Upper lobe of left lung (tissue), 6 donors: ENCODE measurements around the gene EMC10. TPM values are rescaled to one million over a fixed set of nuclear protein-coding genes. Genes with fewer than 3 reads are reported as not detected.

ENCODE experiments used
- ATAC-seq, 2 donors: fragments of 200-7000 bp; cut with Tn5 transposase; one replicate each; pipeline ENCODE4 v1.9.1; 2022; ENCODE audit warnings: mild to moderate bottlenecking in 2 of 2, moderate library complexity in 2 of 2; ENCODE audit not compliant: low FRiP score in 2 of 2
- DNase-seq, 2 donors: peaks; one replicate each; pipeline ENCODE4 v3.0.0-alpha.2; 2019 to 2020
- H3K27ac ChIP-seq, 4 donors: fragments of 200-600 bp; sonication (generic); one replicate each; pipeline ENCODE4 v1.5.1; 2016 to 2019
- H3K27me3 ChIP-seq, 4 donors: fragments of 200-600 bp; sonication (generic); one replicate each; pipeline ENCODE4 v1.5.1; 2017 to 2019
- H3K36me3 ChIP-seq, 4 donors: fragments of 200-600 bp; sonication (generic); one replicate each; pipeline ENCODE4 v1.5.1; 2016 to 2019
- H3K4me1 ChIP-seq, 4 donors: fragments of 200-600 bp; sonication (generic); one replicate each; pipeline ENCODE4 v1.5.1; 2018 to 2019
- H3K4me3 ChIP-seq, 4 donors: fragments of 200-600 bp; sonication (generic); one replicate each; pipeline ENCODE4 v1.5.1; 2017 to 2019; ENCODE audit warnings: mild to moderate bottlenecking in 2 of 4, moderate library complexity in 1 of 4
- H3K9me3 ChIP-seq, 4 donors: fragments of 200-600 bp; sonication (generic); one replicate each; pipeline ENCODE4 v1.5.1; 2018 to 2019
- EP300 ChIP-seq, 4 donors: sonication (generic); formaldehyde crosslinking; IDR thresholded peaks; one replicate each; pipeline ENCODE4 v1.5.1; 2017; ENCODE audit warnings: antibody characterized with exemption in 4 of 4, control low read depth in 2 of 4
- POLR2A ChIP-seq, 4 donors: fragments of 450-650 bp; IDR thresholded peaks; one replicate each; pipeline ENCODE4 v1.5.1; 2016 to 2017; ENCODE audit warnings: antibody characterized with exemption in 4 of 4, mild to moderate bottlenecking in 2 of 4
- POLR2AphosphoS5 ChIP-seq, 2 donors: sonication (generic); formaldehyde crosslinking; IDR thresholded peaks; one replicate each; pipeline ENCODE4 v1.5.1; 2017; ENCODE audit warnings: antibody characterized with exemption in 2 of 2
- WGBS, 2 donors: methylation state at CpG; one replicate each; pipeline ENCODE4 v1.1.5; 2017 to 2018; 5-methylcytosine and 5-hydroxymethylcytosine counted together
- total RNA-seq, 6 donors: library from RNA; depleted of rRNA in 4 of 6; stranded (reverse); fragments of >200 nt in 4 of 6; gene quantifications; one replicate each; pipeline versions ENCODE4 v1.1.0 to v1.2.1, GENCODE V29; 2016 to 2021
- TF ChIP-seq, protein P1 (sequence below), 6 experiments: fragments of 450-650 bp in 4 of 6; fragments of 200-600 bp in 2 of 6; sonication (generic) in 2 of 6; IDR thresholded peaks; one replicate each; pipeline ENCODE4 v1.5.1; 2016 to 2019; ENCODE audit warnings: antibody characterized with exemption in 6 of 6
- donor health status: DM: no; HTN: no; CAD: no; lungs with moderate emphysema.
- donor health status: DM: no; HTN: yes; CAD: no; lungs with severe emphysema.

Gene EMC10
- total RNA-seq, 6 donors from 2014 or later = 83.8 to 155 (median 121) TPM

DNA sequence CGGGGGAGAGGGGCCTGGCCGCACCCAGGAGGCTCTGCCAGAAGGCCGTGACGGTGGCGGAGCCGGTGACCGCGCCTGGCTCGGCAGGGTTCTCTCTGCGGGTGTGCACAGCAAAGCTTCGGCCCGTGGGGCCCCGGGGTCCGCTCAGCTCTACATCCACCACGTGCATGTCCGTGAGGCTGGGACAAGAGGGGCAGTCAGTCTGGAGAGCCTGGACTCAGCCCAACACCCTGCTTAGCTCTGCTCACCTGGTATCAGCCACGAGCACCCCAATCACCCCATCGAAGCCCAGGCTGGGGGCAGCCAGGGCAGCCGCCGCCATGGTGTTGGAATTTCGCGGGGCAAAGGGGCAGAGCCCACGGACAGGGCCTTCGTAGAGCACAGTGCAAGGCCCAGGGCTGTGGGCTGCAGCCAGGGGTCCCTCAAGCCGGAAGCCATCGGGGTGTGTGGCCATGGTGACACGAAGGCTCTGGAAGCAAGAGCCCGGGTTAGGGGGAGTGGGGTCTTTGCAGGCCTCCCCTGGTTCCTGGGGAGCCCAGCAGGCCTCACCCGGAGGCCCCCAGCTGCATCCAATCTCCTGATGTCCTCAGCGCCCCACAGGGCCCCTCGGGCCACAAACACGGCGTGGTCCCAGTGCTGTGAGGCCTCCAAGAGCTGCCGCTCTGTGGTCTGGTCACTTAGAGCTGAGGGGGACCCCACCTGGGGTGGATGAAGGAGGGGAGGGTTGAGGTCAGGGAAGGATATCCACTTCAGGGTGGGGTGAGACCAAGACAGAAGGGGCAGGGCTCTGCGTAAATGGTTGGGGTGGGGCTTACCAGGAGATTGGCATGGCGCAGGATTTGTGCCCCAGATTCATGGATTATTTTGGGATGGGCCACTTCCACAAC is 36.0 kb downstream of the EMC10 start:
- WGBS, 2 donors = 87 to 90% methylated on average over 11 to 34 of the region's 36 CpGs
- Histone ChIP-seq H3K9me3 (no peaks in the 10 kb centered on the region), H3K36me3 (no peaks in the 10 kb centered on the region), H3K4me1 (peaks cover 8 to 16% (median 10%) of the 10 kb centered on the region in 4 donors), H3K27ac (peak overlapping the region in 1 of 4 donors; percentile 86), H3K4me3 (peak overlapping the region in 1 of 4 donors; percentile 64), H3K27me3 (no peaks in the 10 kb centered on the region)
- TF ChIP-seq POLR2AphosphoS5 (IDR thresholded peaks at IDR 0.05) (no peak), POLR2A (IDR thresholded peaks at IDR 0.05) (no peak), EP300 (IDR thresholded peaks at IDR 0.05) (no peak)
- TF ChIP-seq, protein P1, sequence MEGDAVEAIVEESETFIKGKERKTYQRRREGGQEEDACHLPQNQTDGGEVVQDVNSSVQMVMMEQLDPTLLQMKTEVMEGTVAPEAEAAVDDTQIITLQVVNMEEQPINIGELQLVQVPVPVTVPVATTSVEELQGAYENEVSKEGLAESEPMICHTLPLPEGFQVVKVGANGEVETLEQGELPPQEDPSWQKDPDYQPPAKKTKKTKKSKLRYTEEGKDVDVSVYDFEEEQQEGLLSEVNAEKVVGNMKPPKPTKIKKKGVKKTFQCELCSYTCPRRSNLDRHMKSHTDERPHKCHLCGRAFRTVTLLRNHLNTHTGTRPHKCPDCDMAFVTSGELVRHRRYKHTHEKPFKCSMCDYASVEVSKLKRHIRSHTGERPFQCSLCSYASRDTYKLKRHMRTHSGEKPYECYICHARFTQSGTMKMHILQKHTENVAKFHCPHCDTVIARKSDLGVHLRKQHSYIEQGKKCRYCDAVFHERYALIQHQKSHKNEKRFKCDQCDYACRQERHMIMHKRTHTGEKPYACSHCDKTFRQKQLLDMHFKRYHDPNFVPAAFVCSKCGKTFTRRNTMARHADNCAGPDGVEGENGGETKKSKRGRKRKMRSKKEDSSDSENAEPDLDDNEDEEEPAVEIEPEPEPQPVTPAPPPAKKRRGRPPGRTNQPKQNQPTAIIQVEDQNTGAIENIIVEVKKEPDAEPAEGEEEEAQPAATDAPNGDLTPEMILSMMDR (IDR thresholded peaks at IDR 0.05) = no peak
- ATAC-seq (no peak), DNase-seq (peak in 1 of 2 donors; percentile 89)

GRCh38 chr19:50512999-50513745 is 36.9 kb downstream of the EMC10 start:
- Histone ChIP-seq H3K4me3 (no peak overlapping the region), H3K27ac (no peak overlapping the region), H3K27me3 (no peaks in the 10 kb centered on the region), H3K36me3 (no peaks in the 10 kb centered on the region), H3K9me3 (no peaks in the 10 kb centered on the region), H3K4me1 (peaks cover 8 to 16% (median 10%) of the 10 kb centered on the region in 4 donors)
- TF ChIP-seq POLR2A (IDR thresholded peaks at IDR 0.05) (no peak), POLR2AphosphoS5 (IDR thresholded peaks at IDR 0.05) (no peak), EP300 (IDR thresholded peaks at IDR 0.05) (no peak)
- TF ChIP-seq, protein P1 (IDR thresholded peaks at IDR 0.05) = no peak
- no peak for ATAC-seq
- WGBS, 2 donors = 65 to 67% methylated on average over 12 of the region's 12 CpGs
- no peak for DNase-seq

GRCh38 chr19:50513746-50514345 is 37.5 kb downstream of the EMC10 start, which contains the start of gene ASPDH:
ASPDH (minus strand) TSS chr19:50513913; CDS start chr19:50513823, 90 bp downstream.
- no peak for TF ChIP-seq POLR2AphosphoS5 (IDR thresholded peaks at IDR 0.05)
- TF ChIP-seq, protein P1 (IDR thresholded peaks at IDR 0.05) = no peak
- WGBS, 2 donors = 41 to 51% methylated on average over 14 to 22 of the region's 22 CpGs
- ATAC-seq = no peak

DNA sequence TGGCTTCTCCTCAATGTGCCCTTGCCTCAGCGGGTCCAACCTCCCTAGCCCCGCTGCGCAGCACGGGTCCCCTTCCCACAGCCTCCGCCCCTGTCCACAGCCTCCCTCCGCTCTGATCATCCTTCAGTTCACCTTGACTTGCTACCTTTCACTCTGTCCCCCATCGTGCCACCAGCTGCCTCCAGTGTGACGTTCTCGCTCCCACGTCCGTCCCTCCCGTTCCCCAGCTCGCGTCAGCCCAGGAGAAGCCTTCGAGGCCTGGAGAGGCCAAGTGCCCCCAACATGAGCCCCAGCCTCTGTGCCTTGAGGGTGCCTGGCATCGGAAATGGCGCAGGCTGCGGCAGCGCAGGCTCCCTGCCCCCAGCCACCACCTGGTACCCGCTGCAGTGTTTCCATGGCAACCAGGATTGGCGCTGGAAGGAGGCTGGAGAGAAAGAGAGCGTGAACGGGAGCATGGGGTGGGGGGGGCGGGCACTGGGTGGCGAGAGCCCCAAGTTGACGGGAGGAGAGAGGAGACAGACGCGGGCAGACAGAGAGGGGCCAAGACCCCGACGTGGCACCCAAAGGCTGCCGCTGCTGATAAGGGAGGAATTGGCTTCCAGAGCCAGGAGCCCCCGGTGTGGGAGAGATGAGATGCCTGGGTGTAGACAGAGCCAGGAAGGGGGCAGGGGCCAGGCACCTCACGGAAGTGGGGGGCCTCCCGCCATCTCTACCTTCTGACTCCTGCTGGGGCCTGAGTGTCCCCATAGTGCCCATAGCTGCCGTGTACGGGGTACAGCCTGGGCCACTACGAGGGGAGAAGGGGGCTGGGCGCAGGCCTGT is 38.2 kb downstream of the EMC10 start:
- ATAC-seq = no peak
- WGBS, 2 donors = 40 to 47% methylated on average over 33 to 36 of the region's 38 CpGs
- H3K9me3 ChIP-seq = no peaks in the 10 kb centered on the region
- TF ChIP-seq POLR2A (IDR thresholded peaks at IDR 0.05) (no peak), POLR2AphosphoS5 (IDR thresholded peaks at IDR 0.05) (no peak), EP300 (IDR thresholded peaks at IDR 0.05) (no peak)
- TF ChIP-seq, protein P1 (IDR thresholded peaks at IDR 0.05) = no peak
- H3K27me3 ChIP-seq = no peaks in the 10 kb centered on the region
- no peaks in the 10 kb centered on the region for H3K36me3 ChIP-seq
- peaks cover 8 to 16% (median 10%) of the 10 kb centered on the region in 4 donors for H3K4me1 ChIP-seq
- no peak overlapping the region for H3K4me3 ChIP-seq
- no peak for DNase-seq
- no peak overlapping the region for H3K27ac ChIP-seq

More at GRCh38 chr19:50513746-50514345, 37.5 kb downstream of the EMC10 start, which contains the start of gene ASPDH:
- no peaks in the 10 kb centered on the region for H3K9me3 ChIP-seq
- H3K27me3 ChIP-seq = no peaks in the 10 kb centered on the region
- peak in 1 of 2 donors; percentile 78 for DNase-seq
- H3K4me3 ChIP-seq = no peak within 1 kb of the TSS
- no peaks in the 10 kb centered on the region for H3K36me3 ChIP-seq
- H3K27ac ChIP-seq = no peak within 1 kb of the TSS
- H3K4me1 ChIP-seq = peaks cover 8 to 16% (median 10%) of the 10 kb centered on the region in 4 donors
